ENCODE results near the gene AS3MT.
"Not testable (repeated sequence)": the region's sequence is repeated elsewhere in the genome, so short reads cannot be mapped to it uniquely, and the experiment has no call there.

Gene AS3MT

DNA sequence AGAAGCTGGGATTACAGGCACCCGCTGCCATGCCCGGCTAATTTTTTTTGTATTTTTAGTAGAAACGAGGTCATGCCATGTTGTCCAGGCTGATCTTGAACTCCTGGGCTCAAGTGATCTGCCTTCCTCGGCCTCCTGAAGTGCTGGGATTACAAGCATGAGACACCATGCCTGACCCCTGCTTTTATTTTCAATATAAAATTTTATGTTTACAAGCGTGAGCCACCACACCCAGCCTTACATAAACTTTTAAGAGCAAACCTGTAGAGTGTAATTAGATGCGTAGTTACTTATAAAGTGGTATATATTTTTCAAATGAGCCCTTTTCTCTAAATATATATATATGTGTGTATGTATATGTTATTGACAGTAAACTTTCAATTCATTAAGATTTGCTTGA is 57.6 kb downstream of the AS3MT start:
- H3K27me3 Mint-ChIP-seq (ENCODE audit: low read depth, poor library complexity): peaks cover 5% of the 10 kb centered on the region
- H3K4me3 Mint-ChIP-seq: no peak overlapping the region
- DNase-seq: no peak
- H3K9me3 Mint-ChIP-seq: peaks cover 26% of the 10 kb centered on the region
- H3K36me3 Mint-ChIP-seq (ENCODE audit: low read depth): peaks cover 31% of the 10 kb centered on the region
- peaks cover under 1% of the 10 kb centered on the region for H3K4me1 Mint-ChIP-seq
- H3K27ac Mint-ChIP-seq: no peak overlapping the region
- no peak for TF ChIP-seq CTCF (IDR thresholded peaks at IDR 0.05)

GRCh38 chr10:102927311-102928010 is 58.2 kb downstream of the AS3MT start:
- Mint-ChIP-seq H3K4me3 (no peak overlapping the region), H3K36me3 (ENCODE audit: low read depth) (peaks cover 33% of the 10 kb centered on the region), H3K27me3 (ENCODE audit: low read depth, poor library complexity) (peaks cover 5% of the 10 kb centered on the region), H3K27ac (no peak overlapping the region), H3K9me3 (peaks cover 32% of the 10 kb centered on the region), H3K4me1 (no peaks in the 10 kb centered on the region)
- TF ChIP-seq CTCF (IDR thresholded peaks at IDR 0.05): no peak
- DNase-seq: no peak

DNA sequence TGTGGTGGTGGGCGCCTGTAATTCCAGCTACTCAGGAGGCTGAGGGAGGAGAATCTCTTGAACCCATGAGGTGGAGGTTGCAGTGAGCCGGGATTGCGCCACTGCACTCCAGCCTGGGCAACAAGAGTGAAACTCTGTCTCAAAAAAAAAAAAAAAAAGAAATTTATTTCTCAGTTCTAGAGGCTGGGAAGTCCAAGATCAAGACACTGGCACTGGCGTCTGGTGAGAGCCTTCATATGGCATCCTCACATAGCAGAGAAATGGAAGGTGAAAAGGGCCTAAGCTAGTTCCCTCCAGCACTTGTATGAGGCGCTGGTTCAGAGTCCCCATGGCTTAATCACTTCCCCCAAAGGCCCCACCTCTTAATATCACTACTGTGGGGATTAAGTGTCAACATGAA is 59.2 kb downstream of the AS3MT start:
- not testable (repeated sequence) for DNase-seq, H3K4me3 Mint-ChIP-seq
- H3K36me3 Mint-ChIP-seq (ENCODE audit: low read depth): peaks cover 31% of the 10 kb centered on the region

GRCh38 chr10:102930720-102931119 is 61.5 kb downstream of the AS3MT start:
- peaks cover 41% of the 10 kb centered on the region for H3K9me3 Mint-ChIP-seq
- no peak overlapping the region for H3K27ac Mint-ChIP-seq
- no peak overlapping the region for H3K4me3 Mint-ChIP-seq
- peaks cover 31% of the 10 kb centered on the region for H3K36me3 Mint-ChIP-seq (ENCODE audit: low read depth)
- TF ChIP-seq CTCF (IDR thresholded peaks at IDR 0.05): no peak
- H3K4me1 Mint-ChIP-seq: peaks cover 2% of the 10 kb centered on the region
- no peak for DNase-seq
- H3K27me3 Mint-ChIP-seq (ENCODE audit: low read depth, poor library complexity): no peaks in the 10 kb centered on the region

More for the DNA sequence above, 59.2 kb downstream of the AS3MT start:
- H3K27me3 Mint-ChIP-seq (ENCODE audit: low read depth, poor library complexity); H3K4me1 Mint-ChIP-seq; H3K27ac Mint-ChIP-seq: not testable (repeated sequence)
- H3K9me3 Mint-ChIP-seq: peaks cover 40% of the 10 kb centered on the region

DNA sequence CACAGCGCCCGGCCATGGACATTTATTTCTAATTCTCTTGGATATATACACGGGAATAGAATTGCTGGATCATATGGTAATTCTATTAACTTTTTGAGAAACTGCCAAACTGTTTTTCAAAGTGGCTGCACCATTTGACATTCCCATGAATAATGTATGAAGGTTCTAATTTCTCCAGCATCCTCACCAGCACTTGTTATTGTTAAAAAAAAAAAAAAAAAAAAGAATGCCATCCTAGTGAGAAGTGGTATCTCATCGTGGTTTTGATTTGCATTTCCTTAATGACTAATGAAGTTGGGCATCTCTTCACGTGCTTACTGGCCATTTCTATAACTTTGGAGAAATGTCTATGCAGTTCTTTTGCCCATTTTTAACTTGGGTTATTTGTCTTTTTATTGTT is 62.4 kb downstream of the AS3MT start:
- DNase-seq: no peak
- Mint-ChIP-seq H3K9me3 (peaks cover 41% of the 10 kb centered on the region), H3K27me3 (ENCODE audit: low read depth, poor library complexity) (peaks cover 3% of the 10 kb centered on the region), H3K4me1 (peaks cover 11% of the 10 kb centered on the region), H3K27ac (no peak overlapping the region), H3K36me3 (ENCODE audit: low read depth) (peaks cover 31% of the 10 kb centered on the region), H3K4me3 (no peak overlapping the region)
- TF ChIP-seq CTCF (IDR thresholded peaks at IDR 0.05): no peak

DNA sequence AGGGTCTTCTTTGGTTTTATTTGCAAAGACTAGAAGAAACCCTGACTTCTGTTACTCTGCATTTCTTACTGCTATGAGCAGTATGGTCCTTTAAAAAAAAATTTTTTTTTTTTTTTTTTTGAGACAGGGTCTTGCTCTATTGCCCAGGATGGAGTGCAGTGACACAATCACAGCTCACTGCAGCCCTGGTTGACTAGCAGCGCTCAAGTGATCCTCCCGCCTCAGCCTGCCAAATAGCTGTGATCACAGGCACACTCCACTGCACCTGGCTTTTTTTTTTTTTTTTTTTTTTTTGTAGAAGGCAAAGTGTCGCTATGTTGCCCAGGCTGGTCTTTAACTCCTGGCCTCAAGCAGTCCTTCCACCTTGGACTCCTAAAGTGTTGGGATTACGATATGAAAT is 66.2 kb downstream of the AS3MT start:
- peaks cover 15% of the 10 kb centered on the region for H3K36me3 Mint-ChIP-seq (ENCODE audit: low read depth)
- no peak overlapping the region for H3K4me3 Mint-ChIP-seq
- H3K9me3 Mint-ChIP-seq: peaks cover 29% of the 10 kb centered on the region
- no peak for TF ChIP-seq CTCF (IDR thresholded peaks at IDR 0.05)
- peaks cover 24% of the 10 kb centered on the region for H3K4me1 Mint-ChIP-seq
- peak overlapping the region; percentile 64 for H3K27ac Mint-ChIP-seq
- H3K27me3 Mint-ChIP-seq (ENCODE audit: low read depth, poor library complexity): peaks cover 3% of the 10 kb centered on the region
- DNase-seq: no peak
